A673 (cell line): ENCODE results near the gene KCNH5. TPM values are rescaled to one million over a fixed set of nuclear protein-coding genes. Genes with fewer than 3 reads are reported as not detected.
"Not testable (repeated sequence)": the region's sequence is repeated elsewhere in the genome, so short reads cannot be mapped to it uniquely, and the experiment has no call there.

Source experiments
- BruUV-seq: library from RNA; stranded (reverse); fragments of 400-500 nt; replicated peaks from 2 replicates; lab custom pipeline; 2021; lab: Mats Ljungman, UMichigan
- CTCF ChIA-PET: fragments of 300-600 bp; sonication (Branson Sonifier 250); formaldehyde crosslinking; loops from one replicate; lab custom pipeline; 2022; ENCODE audit warnings: antibody characterized with exemption; lab: Charles Lee
- POLR2A ChIA-PET: fragments of 300-600 bp; sonication (Branson Sonifier 250); formaldehyde crosslinking; loops from one replicate; lab custom pipeline; 2022; ENCODE audit warnings: antibody characterized with exemption; ENCODE audit not compliant: low non-redundant PET; lab: Charles Lee
- DNase-seq: peaks from one replicate; pipeline ENCODE4 v3.0.0-alpha.2; 2015; ENCODE audit warnings: low spot score
- H3K27ac ChIP-seq: fragments of 200-600 bp; sonication (generic); 2 replicates; pipeline ENCODE4 v1.5.1; 2016; ENCODE audit warnings: mixed run types, low read depth, mild to moderate bottlenecking, mixed read lengths, antibody characterized with exemption, low read length; ENCODE audit not compliant: poor library complexity, severe bottlenecking
- H3K27me3 ChIP-seq: fragments of 200-600 bp; sonication (generic); replicated peaks from 2 replicates; pipeline ENCODE4 v1.6.1; 2017; ENCODE audit warnings: mixed run types, low read depth, mild to moderate bottlenecking, mixed read lengths, antibody characterized with exemption, low read length; ENCODE audit not compliant: insufficient read depth, poor library complexity
- H3K36me3 ChIP-seq: fragments of 200-600 bp; sonication (generic); 2 replicates; pipeline ENCODE4 v1.6.1; 2016; ENCODE audit warnings: mixed run types, mild to moderate bottlenecking, mixed read lengths, antibody characterized with exemption, low read length; ENCODE audit not compliant: insufficient read depth, poor library complexity, severe bottlenecking
- H3K4me1 ChIP-seq: fragments of 200-600 bp; sonication (generic); 2 replicates; pipeline ENCODE4 v1.6.1; 2017; ENCODE audit warnings: mixed run types, mild to moderate bottlenecking, mixed read lengths, antibody characterized with exemption, low read length; ENCODE audit not compliant: insufficient read depth, poor library complexity, severe bottlenecking
- H3K4me3 ChIP-seq: fragments of 200-600 bp; sonication (generic); 2 replicates; pipeline ENCODE4 v1.5.1; 2016; ENCODE audit warnings: low read depth, mixed run types, mild to moderate bottlenecking, mixed read lengths, low read length; ENCODE audit not compliant: poor library complexity, severe bottlenecking
- H3K9me3 ChIP-seq: fragments of 200-600 bp; sonication (generic); 2 replicates; pipeline ENCODE4 v1.6.1; 2016; ENCODE audit warnings: mixed run types, low read depth, mild to moderate bottlenecking, mixed read lengths, antibody characterized with exemption, low read length; ENCODE audit not compliant: poor library complexity, severe bottlenecking
- CTCF ChIP-seq: fragments of 300-800, 200-600 bp; sonication (generic); conservative IDR thresholded peaks from 2 replicates; pipeline ENCODE4 v1.5.1; 2017; ENCODE audit warnings: low read depth, mild to moderate bottlenecking, antibody characterized with exemption, low read length, moderate library complexity, mixed read lengths
- EZH2 ChIP-seq: fragments of 200-600 bp; sonication (generic); IDR thresholded peaks from 2 replicates; pipeline ENCODE4 v1.6.1; 2017; ENCODE audit warnings: borderline replicate concordance, low read depth, mild to moderate bottlenecking, mixed read lengths, antibody characterized with exemption, low read length; ENCODE audit not compliant: poor library complexity, severe bottlenecking
- intact Hi-C: fragments of 100-400 bp; cut with micrococcal nuclease; formaldehyde crosslinking; loops from one replicate; pipeline ENCODE4 v1.10.0; 2022; ENCODE audit not compliant: unreplicated experiment
- total RNA-seq: library from RNA; stranded (reverse); gene quantifications from 2 replicates; pipeline ENCODE4 v1.2.3, GENCODE V29; 2021

The KCNH5 gene
- total RNA-seq, 1 experiment from 2014 or later, result 27.9 TPM

DNA sequence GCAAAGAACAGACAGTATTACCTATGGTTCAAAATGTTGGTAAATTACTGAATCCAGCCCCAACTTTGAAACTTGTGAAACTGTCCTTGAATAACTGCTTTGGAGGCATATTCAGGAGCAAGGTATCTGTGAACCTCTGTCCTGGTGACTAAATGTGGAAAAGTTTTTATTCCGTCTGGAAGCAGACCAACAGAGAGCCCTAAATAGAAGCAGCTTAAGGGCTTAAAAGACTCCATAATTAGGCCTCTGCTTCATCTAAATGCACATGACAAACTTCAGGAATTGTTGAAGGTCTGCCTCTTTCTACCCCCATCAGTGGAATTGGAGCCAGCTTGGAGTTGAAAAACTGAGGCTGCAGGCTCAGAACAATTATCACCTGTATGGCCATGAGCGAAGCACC is 276.5 kb downstream of the KCNH5 start:
- Histone ChIP-seq H3K4me1 (peaks cover 10% of the 10 kb centered on the region), H3K27ac (no peak overlapping the region), H3K4me3 (no peak overlapping the region), H3K27me3 (no peaks in the 10 kb centered on the region), H3K36me3 (no peaks in the 10 kb centered on the region), H3K9me3 (no peaks in the 10 kb centered on the region)
- BruUV-seq, result no TSS peak
- ChIA-PET CTCF (no interaction called here), POLR2A (interaction anchor here (0.5 kb wide), 1 partner anchor 41 kb away, joined by 3 read pairs; no protein-coding TSS in a partner anchor)
- intact Hi-C loops, result no loop called here
- no peak for DNase-seq
- TF ChIP-seq EZH2 (no peak), CTCF (no peak)

DNA sequence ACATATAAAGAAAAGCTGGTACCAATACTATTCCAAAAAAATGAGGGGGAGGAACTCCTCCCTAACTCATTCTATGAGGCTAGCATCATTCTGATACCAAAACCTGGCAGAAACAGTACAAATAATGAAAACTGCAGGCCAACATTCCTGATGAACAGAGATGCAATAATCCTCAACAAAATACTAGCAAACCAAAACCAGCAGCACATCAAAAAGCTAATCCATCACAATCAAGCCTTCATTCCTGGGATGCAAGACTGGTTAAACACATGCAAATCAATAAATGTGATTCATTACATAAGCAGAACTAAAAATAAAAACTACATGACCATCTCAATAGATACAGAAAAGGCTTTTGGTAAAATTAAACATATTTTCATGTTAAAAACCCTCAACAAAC is 281.3 kb downstream of the KCNH5 start:
- peaks cover 5% of the 10 kb centered on the region for H3K4me1 ChIP-seq
- intact Hi-C loops, result no loop called here
- no peak overlapping the region for H3K27ac ChIP-seq
- no peaks in the 10 kb centered on the region for H3K27me3 ChIP-seq
- BruUV-seq, result no TSS peak
- POLR2A ChIA-PET, result no interaction called here
- H3K9me3 ChIP-seq, result no peaks in the 10 kb centered on the region
- CTCF ChIA-PET, result no interaction called here
- H3K4me3 ChIP-seq, result no peak overlapping the region
- no peaks in the 10 kb centered on the region for H3K36me3 ChIP-seq
- no peak for TF ChIP-seq CTCF
- no peak for TF ChIP-seq EZH2
- DNase-seq, result no peak

DNA sequence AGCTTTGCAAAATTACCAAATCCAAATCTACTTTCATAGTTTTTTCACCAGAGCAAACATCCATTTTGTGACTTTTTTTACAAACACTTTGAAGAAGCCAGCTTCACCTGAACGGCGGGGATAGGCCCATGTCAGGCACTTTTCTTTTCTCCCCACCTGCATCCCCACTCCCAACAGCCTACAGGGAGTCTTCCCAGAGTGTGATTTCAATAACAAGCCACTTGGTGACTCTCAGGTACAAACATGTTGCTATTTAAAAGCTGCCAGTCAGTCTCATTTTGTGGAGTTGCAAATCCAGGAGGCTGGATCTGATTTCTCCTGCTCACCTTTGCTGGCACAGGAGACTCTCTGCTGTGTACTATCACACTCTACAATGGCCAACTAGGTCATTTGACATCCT is 285.5 kb downstream of the KCNH5 start:
- DNase-seq, result no peak
- Histone ChIP-seq H3K27me3 (no peaks in the 10 kb centered on the region), H3K27ac (no peak overlapping the region), H3K4me3 (no peak overlapping the region), H3K9me3 (peaks cover 19% of the 10 kb centered on the region), H3K36me3 (no peaks in the 10 kb centered on the region), H3K4me1 (no peaks in the 10 kb centered on the region)
- TF ChIP-seq EZH2 (no peak), CTCF (no peak)
- no TSS peak for BruUV-seq
- intact Hi-C loops, result no loop called here
- ChIA-PET POLR2A (no interaction called here), CTCF (no interaction called here)

DNA sequence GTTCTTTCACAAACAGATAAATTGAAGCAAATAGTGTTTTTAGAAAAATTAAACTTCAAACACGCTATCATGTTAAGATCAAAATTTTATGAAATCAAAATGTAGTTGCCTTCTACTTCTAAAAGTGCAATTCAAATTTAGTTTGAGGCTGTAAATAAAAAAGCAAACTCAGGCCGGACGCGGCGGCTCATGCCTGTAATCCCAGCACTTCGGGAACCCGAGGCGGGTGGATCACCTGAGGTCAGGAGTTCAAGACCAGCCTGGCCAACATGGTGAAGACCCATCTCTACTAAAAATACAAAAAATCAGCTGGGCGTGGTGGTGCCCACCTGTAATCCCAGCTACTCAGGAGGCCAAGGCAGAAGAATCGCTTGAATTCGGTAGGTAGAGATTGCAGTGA is 298.4 kb downstream of the KCNH5 start:
- H3K27ac ChIP-seq, CTCF ChIA-PET, BruUV-seq, intact Hi-C loops, H3K9me3 ChIP-seq, H3K36me3 ChIP-seq, H3K27me3 ChIP-seq, DNase-seq, POLR2A ChIA-PET, H3K4me3 ChIP-seq: not testable (repeated sequence)
- peaks cover 18% of the 10 kb centered on the region for H3K4me1 ChIP-seq
